IPS DF 19.7 (cell line): Measurements from ENCODE around the gene TTC4.
"Not testable (repeated sequence)": the region's sequence is repeated elsewhere in the genome, so short reads cannot be mapped to it uniquely, and the experiment has no call there.

Experiments
- DNase-seq: peaks from one replicate; pipeline ENCODE4 v3.0.0-alpha.2; 2013; ENCODE audit warnings: low read depth, low spot score

The TTC4 gene

GRCh38 chr1:54750596-54750995 lies 34.9 kb downstream of the TTC4 start:
- no peak for DNase-seq

DNA sequence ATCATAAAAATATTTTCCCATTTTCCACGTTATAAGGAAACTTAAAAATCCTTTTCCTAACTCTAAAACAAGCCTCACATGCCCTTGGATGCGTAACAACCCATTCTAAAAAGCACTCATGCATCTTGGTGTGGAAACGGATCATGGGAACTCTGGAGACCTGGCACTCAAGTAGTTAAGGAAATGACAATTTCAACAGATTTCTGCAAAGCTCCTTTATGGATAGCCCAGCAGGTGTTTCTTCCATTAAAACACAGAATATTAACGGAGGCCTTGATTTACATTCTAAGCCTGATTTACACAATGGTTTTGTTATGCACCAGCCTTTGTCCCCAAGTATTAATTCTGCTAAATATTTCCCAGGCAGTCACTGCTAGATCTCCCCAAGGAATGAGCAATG lies 35.8 kb downstream of the TTC4 start:
- DNase-seq: no peak

GRCh38 chr1:54754045-54754444 lies 38.4 kb downstream of the TTC4 start:
- no peak for DNase-seq

GRCh38 chr1:54754486-54755285 lies 39.0 kb downstream of the TTC4 start:
- DNase-seq: no peak

GRCh38 chr1:54757833-54758232 lies 42.2 kb downstream of the TTC4 start:
- DNase-seq: no peak

- no peak for DNase-seq
Observed at GRCh38 chr1:54758678-54759348, 43.2 kb downstream of the TTC4 start.

DNA sequence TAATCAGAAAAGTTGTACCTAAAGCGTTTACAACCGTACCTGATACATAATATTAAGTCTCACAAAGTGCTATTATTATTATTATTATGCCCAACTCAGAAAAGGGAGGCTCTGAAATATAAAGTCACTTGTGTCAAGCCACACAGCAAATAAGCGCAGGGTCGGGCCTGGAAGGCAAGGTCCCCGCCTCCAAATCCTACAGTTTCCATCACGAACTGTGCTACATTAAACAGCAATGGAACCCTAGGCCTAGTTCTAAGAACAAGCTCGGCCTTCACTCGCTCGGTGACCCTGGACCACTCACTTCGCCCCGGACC lies 48.1 kb downstream of the TTC4 start:
- no peak for DNase-seq

DNA sequence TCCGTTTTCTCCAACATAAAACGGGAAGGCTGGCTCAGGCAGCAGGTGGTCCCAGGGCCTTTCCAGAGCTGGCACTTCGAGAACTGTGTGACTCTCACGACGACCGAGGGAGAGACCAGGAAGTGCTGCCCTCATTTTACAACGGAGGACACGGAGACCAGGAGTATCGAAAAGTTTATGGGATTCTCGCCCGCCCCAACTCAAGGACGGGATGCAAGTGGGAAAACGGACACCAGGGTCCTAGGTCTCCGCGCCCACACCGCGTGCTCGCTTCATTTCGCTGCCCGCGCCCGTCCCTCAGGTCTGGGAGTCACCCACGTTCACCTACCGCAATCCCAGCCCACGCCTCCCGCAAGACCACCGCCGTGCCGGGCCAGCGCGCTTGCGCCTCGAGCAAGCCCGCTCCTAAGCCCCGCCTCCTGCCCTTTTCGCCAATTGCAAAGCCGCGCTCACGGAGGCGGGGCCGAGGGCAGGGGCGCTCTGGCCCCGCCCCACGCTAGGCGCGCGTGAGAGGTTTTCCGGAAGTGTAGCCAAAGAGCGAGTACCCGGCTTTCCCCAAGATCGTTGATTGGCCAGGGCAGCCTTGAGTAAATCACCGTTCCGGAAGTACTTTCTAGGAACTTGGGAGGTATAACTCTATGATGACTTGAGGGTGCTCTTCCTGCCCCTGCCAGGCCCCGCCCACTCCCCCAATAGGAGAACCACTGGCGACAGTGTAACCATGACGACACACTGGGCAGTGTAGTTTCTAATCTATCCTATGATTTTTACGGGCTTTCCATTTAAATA lies 48.7 kb downstream of the TTC4 start, which contains the start of gene PARS2:
TSS of gene PARS2 (minus strand) at position 391 of the 789 bp plus-strand sequence. CDS start 5,362 bp downstream, outside the sequence.
- peak; percentile 96 for DNase-seq

GRCh38 chr1:54764922-54765561 lies 49.4 kb downstream of the TTC4 start:
- no peak for DNase-seq

DNA sequence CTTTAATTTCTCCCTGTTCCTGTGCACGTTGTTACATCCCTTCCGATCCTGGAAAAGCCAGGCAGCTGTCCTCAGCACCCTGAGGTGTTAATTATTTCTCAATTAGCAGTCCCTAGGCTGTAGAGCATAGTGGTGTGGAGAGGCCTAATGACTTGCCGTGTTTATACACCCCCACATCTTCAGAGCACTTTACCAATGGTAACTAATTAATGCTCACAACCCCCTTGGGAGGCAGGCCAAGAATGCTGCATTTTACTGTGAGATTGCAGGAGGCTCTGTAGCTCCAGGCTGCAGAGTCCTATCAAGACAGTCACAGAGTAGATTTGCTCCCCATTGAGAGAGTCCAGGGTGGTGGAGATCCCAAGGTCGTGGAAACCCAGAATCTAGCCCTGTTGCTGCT lies 51.1 kb downstream of the TTC4 start:
- DNase-seq: no peak

DNA sequence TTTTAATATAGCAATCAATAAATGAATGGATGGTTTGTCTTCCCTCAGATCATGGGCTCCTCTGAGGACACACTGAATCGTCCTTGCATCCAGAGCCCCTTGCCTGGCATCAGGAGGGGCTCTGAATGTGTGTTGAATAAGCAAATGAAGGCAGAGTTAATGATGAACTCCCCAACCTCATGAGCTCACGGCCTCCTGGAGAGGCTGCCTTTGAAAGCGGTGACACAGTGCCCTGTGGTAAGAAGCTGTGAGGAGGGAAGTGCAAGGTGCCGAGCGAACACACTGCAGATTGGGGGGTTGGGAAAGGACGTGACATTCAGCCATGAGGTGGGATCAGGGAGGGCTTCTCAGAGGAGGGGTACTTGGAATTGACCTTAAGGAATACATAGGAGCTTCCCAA lies 51.9 kb downstream of the TTC4 start:
- no peak for DNase-seq

GRCh38 chr1:54768093-54768492 lies 52.4 kb downstream of the TTC4 start:
- DNase-seq: no peak

DNA sequence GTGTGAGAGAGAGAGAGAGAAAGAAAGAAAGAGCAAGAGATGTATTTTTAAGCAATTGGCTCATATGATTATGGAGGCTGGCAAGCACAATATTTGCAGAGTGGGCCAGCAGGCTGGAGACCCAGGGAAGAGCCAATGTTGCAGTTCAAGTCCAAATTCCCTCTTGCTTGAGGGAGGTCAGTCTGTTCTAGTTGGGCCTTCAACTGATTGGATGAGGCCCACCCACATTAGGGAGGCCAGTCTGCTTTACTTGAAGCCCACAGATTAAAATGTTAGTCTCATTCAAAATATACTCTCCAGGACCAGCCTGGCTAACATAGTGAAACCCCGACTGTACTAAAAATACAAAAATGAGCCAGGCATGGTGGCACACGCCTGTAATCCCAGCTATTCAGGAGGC lies 57.3 kb downstream of the TTC4 start:
- no peak for DNase-seq

DNA sequence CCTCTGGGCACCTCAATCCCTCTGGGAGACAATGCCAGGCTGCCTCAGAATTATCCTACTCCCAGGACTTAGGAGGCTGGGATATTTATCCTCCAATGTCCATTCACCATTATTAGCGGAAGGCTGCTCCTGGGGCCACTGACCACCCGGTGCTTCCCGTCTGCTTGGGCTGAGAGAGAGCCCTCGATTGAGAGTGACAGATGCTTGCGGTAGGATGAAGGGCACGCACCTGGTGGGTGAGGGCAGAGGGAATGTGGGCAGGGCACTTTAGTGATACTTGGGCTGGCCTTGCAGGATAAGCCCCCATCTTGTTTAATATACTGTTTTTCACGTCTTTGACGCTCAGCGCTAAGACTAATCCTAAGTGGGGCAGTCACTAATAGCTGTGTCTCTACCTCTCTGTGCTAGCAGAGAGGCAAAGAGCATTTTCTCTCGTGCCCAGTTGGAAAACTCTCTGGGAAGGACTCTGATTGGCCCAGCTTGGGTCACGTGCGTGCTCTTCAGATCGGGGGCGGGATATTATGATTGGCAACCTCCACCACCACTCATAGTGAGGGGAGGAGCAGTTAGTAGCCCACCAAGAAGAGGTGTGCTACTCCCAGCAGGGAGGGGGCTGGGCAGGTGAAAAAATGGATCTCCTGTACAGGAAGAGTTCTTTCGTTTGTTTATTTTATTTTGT lies 59.3 kb downstream of the TTC4 start:
- DNase-seq: peak; percentile 61

- not testable (repeated sequence) for DNase-seq
Observed at GRCh38 chr1:54775828-54776721, 60.4 kb downstream of the TTC4 start.

GRCh38 chr1:54777011-54777410 lies 61.4 kb downstream of the TTC4 start:
- no peak for DNase-seq

- DNase-seq: no peak
Observed at GRCh38 chr1:54777431-54777830, 61.8 kb downstream of the TTC4 start.

GRCh38 chr1:54781023-54781723 lies 65.5 kb downstream of the TTC4 start:
- no peak for DNase-seq

DNA sequence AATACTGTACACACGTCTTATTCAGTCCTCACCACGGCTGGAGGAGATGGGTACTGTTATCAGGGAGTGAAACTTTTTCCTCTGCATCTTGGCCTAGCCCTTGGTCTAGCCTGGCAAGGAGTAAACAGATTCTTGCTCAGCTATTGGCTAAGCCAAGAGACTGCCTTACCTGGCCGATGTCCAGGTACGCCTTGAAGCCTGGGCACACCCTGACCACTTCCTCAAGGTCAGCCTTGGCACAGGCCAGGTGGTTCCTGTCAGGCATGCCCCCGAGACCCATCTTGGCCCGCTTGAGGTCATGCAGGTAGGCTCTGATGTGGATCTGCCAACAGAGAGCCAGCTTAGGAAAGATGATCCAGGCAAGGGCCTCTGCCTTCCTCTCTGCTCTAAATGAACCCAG lies 66.5 kb downstream of the TTC4 start:
- no peak for DNase-seq

- DNase-seq: no peak
Observed at GRCh38 chr1:54782588-54782987, 66.9 kb downstream of the TTC4 start.
